NB4 (cell line): ENCODE measurements around the gene SPEM2.

Source experiments
- CTCF ChIP-seq: IDR thresholded peaks from one replicate; pipeline ENCODE4 v1.5.1; 2012; ENCODE audit warnings: low read depth, low read length
- MAX ChIP-seq: IDR thresholded peaks from 2 replicates; pipeline ENCODE4 v1.6.1; 2011; ENCODE audit warnings: low read depth, low read length
- MYC ChIP-seq: IDR thresholded peaks from 2 replicates; pipeline ENCODE4 v1.6.1; 2011; ENCODE audit warnings: low read depth, low read length
- POLR2A ChIP-seq: IDR thresholded peaks from 2 replicates; pipeline ENCODE4 v1.6.1; 2011; ENCODE audit warnings: mild to moderate bottlenecking; ENCODE audit not compliant: insufficient read length; ENCODE audit errors: extremely low read depth

- TF ChIP-seq CTCF (no peak), MAX (no peak), POLR2A (no peak), MYC (no peak)
Measured at GRCh38 chr17:7441266-7441665, 15.8 kb downstream of the SPEM2 start.
